Endothelial cell of umbilical vein (primary cell): ENCODE measurements around the gene BEND3. TPM values are rescaled to one million over a fixed set of nuclear protein-coding genes. Genes with fewer than 3 reads are reported as not detected.
"Not testable (repeated sequence)": the region's sequence is repeated elsewhere in the genome, so short reads cannot be mapped to it uniquely, and the experiment has no call there.

Experiments
- BruUV-seq: library from RNA; stranded (reverse); fragments of 400-500 nt; replicated peaks from 2 replicates; lab custom pipeline; 2021; lab: Mats Ljungman, UMichigan
- CTCF ChIA-PET: fragments of 300-600, 350-600 bp; sonication (Branson Sonifier 250); formaldehyde crosslinking; loops from one replicate; lab custom pipeline; 2021; ENCODE audit warnings: antibody characterized with exemption, inconsistent platforms; lab: Charles Lee
- POLR2A ChIA-PET: fragments of 300-600, 350-600 bp; sonication (Branson Sonifier 250); formaldehyde crosslinking; loops from one replicate; lab custom pipeline; 2021; ENCODE audit warnings: antibody characterized with exemption, inconsistent platforms; lab: Charles Lee
- DNase-seq: peaks from one replicate; pipeline ENCODE4 v3.0.0-alpha.2; 2011; ENCODE audit warnings: low read depth, low spot score
- FAIRE-seq: peaks from 2 replicates; lab custom pipeline; 2011; peaks lifted over from hg19 to GRCh38; lab: Jason Lieb, UNC
- H2AFZ ChIP-seq: 2 replicates; pipeline ENCODE4 v1.6.0; 2012; ENCODE audit warnings: low read depth, low read length, control low read depth, inconsistent platforms
- H3K27ac ChIP-seq: 2 replicates; pipeline ENCODE4 v1.5.1; 2011; ENCODE audit warnings: low read depth, mild to moderate bottlenecking, control low read depth, low read length, moderate library complexity; ENCODE audit not compliant: insufficient read depth
- H3K27me3 ChIP-seq, 2 experiments: 2 replicates each; pipeline versions ENCODE4 v1.6.0 to v1.6.1; 2011; ENCODE audit warnings: low read length in 2 of 2, mixed read lengths in 1 of 2; ENCODE audit not compliant: control insufficient read depth in 2 of 2, insufficient read depth in 2 of 2
- H3K36me3 ChIP-seq, 2 experiments: 2 replicates in 1 of 2; 3 replicates in 1 of 2; pipeline ENCODE4 v1.5.1; 2011; ENCODE audit warnings: low read length in 2 of 2, mild to moderate bottlenecking in 1 of 2, moderate library complexity in 1 of 2; ENCODE audit not compliant: control insufficient read depth in 2 of 2, insufficient read depth in 2 of 2; ENCODE audit errors: extremely low read depth in 1 of 2
- H3K4me1 ChIP-seq: 3 replicates; pipeline ENCODE4 v1.5.1; 2011; ENCODE audit warnings: mild to moderate bottlenecking, low read length; ENCODE audit not compliant: control insufficient read depth, insufficient read depth; ENCODE audit errors: extremely low read depth
- H3K4me2 ChIP-seq: 2 replicates; pipeline ENCODE4 v1.6.1; 2011; ENCODE audit warnings: low read length, control low read depth, mixed read lengths; ENCODE audit not compliant: insufficient read depth
- H3K4me3 ChIP-seq, 3 experiments: fragments of 200-600 bp in 1 of 3; sonication (generic), shearing (Covaris generic) in 1 of 3; replicated peaks in 1 of 3; 2 replicates each; pipeline ENCODE4 v1.5.1; 2011 to 2016; ENCODE audit warnings: control low read depth in 3 of 3, low read length in 3 of 3, mild to moderate bottlenecking in 2 of 3, inconsistent platforms in 1 of 3, low read depth in 1 of 3, moderate library complexity in 1 of 3; ENCODE audit not compliant: insufficient read depth in 1 of 3
- H3K79me2 ChIP-seq: 2 replicates; pipeline ENCODE4 v1.6.0; 2012; ENCODE audit warnings: low read length, inconsistent platforms; ENCODE audit not compliant: control insufficient read depth, insufficient read depth
- H3K9ac ChIP-seq: replicated peaks from 2 replicates; pipeline ENCODE3; 2011; ENCODE audit warnings: low read length, control low read depth; ENCODE audit not compliant: insufficient read depth; ENCODE audit errors: extremely low read depth
- H3K9me1 ChIP-seq: replicated peaks from 3 replicates; pipeline ENCODE4 v1.6.0; 2011; ENCODE audit warnings: mild to moderate bottlenecking, low read length; ENCODE audit not compliant: control insufficient read depth, insufficient read depth; ENCODE audit errors: extremely low read depth
- H3K9me3 ChIP-seq: replicated peaks from 2 replicates; pipeline ENCODE4 v1.5.1; 2012; ENCODE audit warnings: low read length, inconsistent platforms; ENCODE audit not compliant: control insufficient read depth, insufficient read depth
- H4K20me1 ChIP-seq: replicated peaks from 2 replicates; pipeline ENCODE3; 2011; ENCODE audit warnings: mild to moderate bottlenecking, low read length; ENCODE audit not compliant: control insufficient read depth, insufficient read depth; ENCODE audit errors: extremely low read depth
- CTCF ChIP-seq, 2 donors: IDR thresholded peaks; 1 replicate in 1 of 2; 2 replicates in 1 of 2; pipeline ENCODE4 v1.5.1; 2011; ENCODE audit warnings: low read length in 2 of 2, mild to moderate bottlenecking in 2 of 2, moderate library complexity in 2 of 2, control low read depth in 1 of 2, inconsistent platforms in 1 of 2, low read depth in 1 of 2; ENCODE audit not compliant: insufficient read depth in 1 of 2; ENCODE audit errors: extremely low read depth in 1 of 2
- EZH2 ChIP-seq: IDR thresholded peaks from 2 replicates; pipeline ENCODE4 v1.6.1; 2012; ENCODE audit warnings: borderline replicate concordance, low read depth, mild to moderate bottlenecking, moderate library complexity, low read length, inconsistent platforms; ENCODE audit not compliant: severe bottlenecking
- FOS ChIP-seq: IDR thresholded peaks from 2 replicates; pipeline ENCODE4 v1.6.1; 2011; ENCODE audit warnings: mild to moderate bottlenecking, low read length, moderate library complexity, borderline replicate concordance; ENCODE audit not compliant: insufficient read depth
- GATA2 ChIP-seq: IDR thresholded peaks from 2 replicates; pipeline ENCODE4 v1.7.0; 2011; ENCODE audit warnings: low read depth, mild to moderate bottlenecking, moderate library complexity, mixed read lengths, low read length; ENCODE audit not compliant: insufficient read length, insufficient read depth
- JUN ChIP-seq: IDR thresholded peaks from 2 replicates; pipeline ENCODE4 v1.6.1; 2011; ENCODE audit warnings: borderline replicate concordance, low read depth; ENCODE audit not compliant: insufficient read length, insufficient read depth
- MAX ChIP-seq: IDR thresholded peaks from 2 replicates; pipeline ENCODE4 v1.6.1; 2011; ENCODE audit not compliant: insufficient read depth, insufficient read length
- MYC ChIP-seq: IDR thresholded peaks from one replicate; pipeline ENCODE4 v1.6.1; 2011; ENCODE audit warnings: mild to moderate bottlenecking, low read depth, low read length
- POLR2A ChIP-seq: IDR thresholded peaks from 2 replicates; pipeline ENCODE4 v1.6.1; 2012; ENCODE audit warnings: low read depth, mild to moderate bottlenecking, control low read depth, low read length
- POLR2AphosphoS5 ChIP-seq: IDR thresholded peaks from 2 replicates; pipeline ENCODE4 v1.6.1; 2012; ENCODE audit warnings: low read depth, mild to moderate bottlenecking, control low read depth, low read length, moderate library complexity; ENCODE audit not compliant: insufficient read depth
- dilution Hi-C: fragments of 300-500 bp; cut with MboI; formaldehyde crosslinking; loops from one replicate; pipeline ENCODE4 v1.15.0; 2019; ENCODE audit warnings: low sequenced_read_pairs; ENCODE audit not compliant: extremely low pct_ligation_motif_present
- intact Hi-C: fragments of 100-400 bp; cut with micrococcal nuclease; formaldehyde crosslinking; loops from one replicate; pipeline ENCODE4 v1.10.0; 2022
- polyA plus RNA-seq, 4 experiments: library from polyadenylated mRNA; depleted of rRNA in 3 of 4; stranded (reverse) in 3 of 4; unstranded in 1 of 4; fragments of >200 nt; gene quantifications; 2 replicates each; pipeline versions ENCODE4 v1.2.1 to v1.2.3, GENCODE V29; 2011 to 2012; ENCODE audit warnings: missing spikeins in 1 of 4
- total RNA-seq: library from RNA; stranded (reverse); gene quantifications from 2 replicates; pipeline ENCODE4 v1.2.3, GENCODE V29; 2021

BEND3 gene
- total and polyA plus RNA-seq, 2 donors (not counting 3 experiments of a cell fraction or from before 2014, with no cell fraction given), result 1.6 to 4.8 TPM

- no peak overlapping the region for H2AFZ ChIP-seq
- POLR2A ChIA-PET, result no interaction called here
- FAIRE-seq (no peak), DNase-seq (no peak)
- H3K9me1 ChIP-seq, result no peaks in the 10 kb centered on the region
- no peaks in the 10 kb centered on the region for H3K9me3 ChIP-seq
- intact Hi-C loops, result loop anchor here (5.0 to 10.0 kb wide), 4 partner anchors 338 to 728 kb away; partner anchors contain the start of genes PDSS2 and SOBP
- no peak overlapping the region for H3K27ac ChIP-seq
- peaks cover 11% of the 10 kb centered on the region for H3K4me1 ChIP-seq
- CTCF ChIA-PET, result interaction anchor here (0.6 kb wide), 1 partner anchor 55 kb away, joined by 4 read pairs; no protein-coding TSS in a partner anchor
- H3K27me3 ChIP-seq, result peaks cover 9 to 24% of the 10 kb centered on the region in 2 experiments
- TF ChIP-seq MAX, result no peak
- no peak for TF ChIP-seq GATA2
- TF ChIP-seq FOS, result no peak
- no peak for TF ChIP-seq POLR2A
- TF ChIP-seq JUN, result no peak
- no peak for TF ChIP-seq POLR2AphosphoS5
- TF ChIP-seq EZH2, result no peak
- TF ChIP-seq MYC, result no peak
- TF ChIP-seq CTCF (IDR thresholded peaks at IDR 0.05; ENCODE audit: extremely low read depth in 1 of 2, insufficient read depth in 1 of 2, low read depth in 1 of 2, low read length in 2 of 2), result no peak
- H3K9ac ChIP-seq, result no peak overlapping the region
- H3K79me2 ChIP-seq, result no peaks in the 10 kb centered on the region
- no peaks in the 10 kb centered on the region for H4K20me1 ChIP-seq
- H3K4me3 ChIP-seq, result no peak overlapping the region
- H3K4me2 ChIP-seq, result no peak overlapping the region
- dilution Hi-C loops, result no loop called here
- no peaks in the 10 kb centered on the region for H3K36me3 ChIP-seq
- no TSS peak for BruUV-seq
Measured at GRCh38 chr6:107118976-107119375, 3.7 kb upstream of the BEND3 start.

GRCh38 chr6:107118540-107118939 lies 3.2 kb upstream of the BEND3 start:
- H3K9ac ChIP-seq, H3K9me1 ChIP-seq, BruUV-seq, H3K9me3 ChIP-seq, DNase-seq, dilution Hi-C loops, FAIRE-seq, H2AFZ ChIP-seq, H3K27ac ChIP-seq, H3K4me2 ChIP-seq, H4K20me1 ChIP-seq, H3K36me3 ChIP-seq, H3K79me2 ChIP-seq, POLR2A ChIA-PET, H3K4me3 ChIP-seq: not testable (repeated sequence)
- Histone ChIP-seq H3K4me1 (peaks cover 16% of the 10 kb centered on the region), H3K27me3 (peaks cover 9 to 24% of the 10 kb centered on the region in 2 experiments)
- intact Hi-C loops, result loop anchor here (5.0 to 10.0 kb wide), 4 partner anchors 339 to 729 kb away; partner anchors contain the start of genes PDSS2 and SOBP
- CTCF ChIA-PET, result interaction anchor here (0.6 kb wide), 1 partner anchor 55 kb away, joined by 4 read pairs; no protein-coding TSS in a partner anchor
